Activated naive CD4-positive, alpha-beta T cell treated with anti-CD3 and anti-CD28 coated beads, Interleukin-2, amount 10 ng/mL, durations not matched to agents 7 days and 5 days (primary cell): Measurements from ENCODE around the gene NCAPH2.

Experiments used
- CTCF ChIA-PET: fragments of 350-600 bp; sonication (Branson Sonifier 250); formaldehyde crosslinking; loops from one replicate; lab custom pipeline; 2021; ENCODE audit warnings: antibody characterized with exemption; lab: Charles Lee
- DNase-seq: peaks from one replicate; pipeline ENCODE4 v3.0.0-alpha.2; 2020
- H3K27ac Mint-ChIP-seq: one replicate; pipeline ENCODE4 v1.8.0; 2021; ENCODE audit warnings: mild to moderate bottlenecking, moderate library complexity, mixed read lengths
- H3K27me3 Mint-ChIP-seq: one replicate; pipeline ENCODE4 v1.8.0; 2021; ENCODE audit warnings: mild to moderate bottlenecking, mixed read lengths
- H3K36me3 Mint-ChIP-seq: one replicate; pipeline ENCODE4 v1.8.0; 2021; ENCODE audit warnings: mixed read lengths
- H3K4me1 Mint-ChIP-seq: one replicate; pipeline ENCODE4 v1.8.0; 2021; ENCODE audit warnings: mixed read lengths
- H3K4me3 Mint-ChIP-seq: one replicate; pipeline ENCODE4 v1.8.0; 2021; ENCODE audit warnings: mild to moderate bottlenecking, moderate library complexity, mixed read lengths
- H3K9me3 Mint-ChIP-seq: one replicate; pipeline ENCODE4 v1.8.0; 2021; ENCODE audit warnings: mixed read lengths

The NCAPH2 gene

DNA sequence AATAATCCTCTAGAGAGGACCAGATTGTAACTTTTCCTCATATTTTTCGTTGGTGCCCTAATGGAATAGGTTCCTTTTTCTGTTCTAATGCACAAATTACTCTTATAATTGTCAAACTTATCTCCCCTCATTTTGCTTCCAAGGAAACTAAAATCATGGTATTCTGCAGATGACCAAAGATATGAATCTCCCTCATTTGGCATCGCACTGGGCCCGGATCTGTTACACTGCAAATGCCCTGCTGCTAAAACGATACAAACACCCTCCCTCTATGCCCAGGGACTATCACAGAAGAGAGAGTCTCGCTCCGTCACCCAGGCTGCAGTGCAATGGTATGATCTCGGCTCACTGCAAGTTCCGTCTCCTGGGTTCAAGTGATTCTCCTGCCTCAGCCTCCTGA is 45.3 kb downstream of the NCAPH2 start:
- Mint-ChIP-seq H3K36me3 (peaks cover 1% of the 10 kb centered on the region), H3K27me3 (peaks cover 20% of the 10 kb centered on the region), H3K9me3 (no peaks in the 10 kb centered on the region), H3K27ac (no peak overlapping the region), H3K4me3 (no peak overlapping the region), H3K4me1 (peaks cover 18% of the 10 kb centered on the region)
- no peak for DNase-seq
- CTCF ChIA-PET: interaction anchor here (1.4 kb wide), 1 partner anchor 68 kb away, joined by 5 read pairs; no protein-coding TSS in a partner anchor

DNA sequence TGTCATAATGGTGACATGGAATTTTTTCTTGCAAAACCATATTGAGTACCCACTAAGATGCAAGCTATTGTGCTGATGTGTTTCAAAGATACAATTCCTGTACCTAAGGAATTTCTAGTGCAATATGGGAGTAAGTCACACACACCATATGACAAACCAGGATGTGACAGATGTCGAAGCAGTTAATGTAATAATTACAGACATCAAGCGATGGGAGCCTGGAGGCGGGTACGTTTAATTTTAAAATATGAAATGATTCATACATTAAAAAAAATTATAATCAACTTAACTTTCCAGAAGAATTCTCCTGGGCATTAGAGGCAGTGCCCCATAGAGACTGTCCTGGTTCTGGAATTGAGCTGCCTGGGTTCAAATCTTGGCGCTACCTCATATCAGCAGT is 48.7 kb downstream of the NCAPH2 start:
- H3K4me1 Mint-ChIP-seq: peaks cover 8% of the 10 kb centered on the region
- H3K9me3 Mint-ChIP-seq: no peaks in the 10 kb centered on the region
- H3K27me3 Mint-ChIP-seq: peaks cover 48% of the 10 kb centered on the region
- H3K36me3 Mint-ChIP-seq: no peaks in the 10 kb centered on the region
- no peak overlapping the region for H3K4me3 Mint-ChIP-seq
- no peak for DNase-seq
- CTCF ChIA-PET: no interaction called here
- H3K27ac Mint-ChIP-seq: no peak overlapping the region

DNA sequence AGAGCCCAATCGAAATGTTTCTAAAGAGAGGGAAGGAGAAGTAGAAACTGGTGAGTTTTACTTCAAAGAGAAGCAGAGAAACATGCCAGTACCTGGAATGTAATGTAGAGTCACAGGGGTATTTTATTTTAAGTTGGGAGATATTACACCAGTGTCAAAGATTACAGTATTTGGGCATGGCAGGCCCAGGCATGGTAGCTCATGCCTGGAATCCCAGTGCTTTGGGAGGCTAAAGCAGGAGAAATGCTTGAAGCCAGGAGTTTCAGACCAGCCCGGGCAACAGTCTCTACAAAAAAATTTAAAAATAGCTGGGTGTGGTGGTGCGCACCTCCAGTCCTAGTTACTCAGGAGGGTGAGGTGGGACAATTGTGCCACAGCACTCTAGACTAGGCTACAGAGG is 52.0 kb downstream of the NCAPH2 start:
- no peak for DNase-seq
- Mint-ChIP-seq H3K36me3 (no peaks in the 10 kb centered on the region), H3K27me3 (peaks cover 73% of the 10 kb centered on the region), H3K9me3 (no peaks in the 10 kb centered on the region), H3K27ac (no peak overlapping the region), H3K4me1 (peaks cover 22% of the 10 kb centered on the region), H3K4me3 (no peak overlapping the region)
- CTCF ChIA-PET: interaction anchor here (0.6 to 1.8 kb wide), 2 partner anchors 12 to 144 kb away, joined by 3 to 6 read pairs; no protein-coding TSS in a partner anchor

- Mint-ChIP-seq H3K27me3 (peaks cover 68% of the 10 kb centered on the region), H3K9me3 (no peaks in the 10 kb centered on the region), H3K27ac (peak overlapping the region; percentile 83), H3K4me1 (peaks cover 22% of the 10 kb centered on the region), H3K36me3 (no peaks in the 10 kb centered on the region), H3K4me3 (peak overlapping the region; percentile 51)
- DNase-seq: no peak
- CTCF ChIA-PET: no interaction called here
These were observed 53.7 kb downstream of the NCAPH2 start for GRCh38 chr22:50561401-50562358.

- H3K27me3 Mint-ChIP-seq: peaks cover 66% of the 10 kb centered on the region
- peaks cover 1% of the 10 kb centered on the region for H3K36me3 Mint-ChIP-seq
- CTCF ChIA-PET: interaction anchor here (0.7 to 4.3 kb wide), 13 partner anchors 10 to 55 kb away, joined by 3 to 28 read pairs (median 3); partner anchors contain the start of genes CPT1B, KLHDC7B, LMF2 and NCAPH2
- peaks cover 22% of the 10 kb centered on the region for H3K4me1 Mint-ChIP-seq
- H3K9me3 Mint-ChIP-seq: no peaks in the 10 kb centered on the region
- peak within 1 kb of the TSS; percentile 83 for H3K27ac Mint-ChIP-seq
- peak within 1 kb of the TSS; percentile 83 for H3K4me3 Mint-ChIP-seq
- peak; percentile 98 for DNase-seq
These were observed 54.7 kb downstream of the NCAPH2 start, which contains the start of gene SYCE3 for GRCh38 chr22:50562523-50563412. TSS of gene SYCE3 (minus strand) at chr22:50562919. CDS start at chr22:50556405, 6,514 bp downstream.

- Mint-ChIP-seq H3K4me1 (peaks cover 22% of the 10 kb centered on the region), H3K4me3 (peak overlapping the region; percentile 83), H3K36me3 (peaks cover 5% of the 10 kb centered on the region), H3K27me3 (peaks cover 57% of the 10 kb centered on the region), H3K27ac (peak overlapping the region; percentile 79), H3K9me3 (no peaks in the 10 kb centered on the region)
- CTCF ChIA-PET: interaction anchor here (0.7 to 4.3 kb wide), 12 partner anchors 9 to 56 kb away, joined by 3 to 28 read pairs (median 4); partner anchors contain the start of genes CPT1B, KLHDC7B, LMF2 and NCAPH2
- DNase-seq: peak; percentile 23
These were observed 55.6 kb downstream of the NCAPH2 start for GRCh38 chr22:50563413-50564160.

GRCh38 chr22:50564289-50564688 is 56.3 kb downstream of the NCAPH2 start:
- H3K27ac Mint-ChIP-seq: no peak overlapping the region
- DNase-seq: no peak
- peaks cover 22% of the 10 kb centered on the region for H3K4me1 Mint-ChIP-seq
- no peak overlapping the region for H3K4me3 Mint-ChIP-seq
- H3K36me3 Mint-ChIP-seq: peaks cover 7% of the 10 kb centered on the region
- CTCF ChIA-PET: interaction anchor here (0.8 to 4.3 kb wide), 4 partner anchors 17 to 56 kb away, joined by 3 to 28 read pairs (median 4); partner anchors contain the start of genes KLHDC7B and SCO2
- no peaks in the 10 kb centered on the region for H3K9me3 Mint-ChIP-seq
- H3K27me3 Mint-ChIP-seq: peaks cover 50% of the 10 kb centered on the region

DNA sequence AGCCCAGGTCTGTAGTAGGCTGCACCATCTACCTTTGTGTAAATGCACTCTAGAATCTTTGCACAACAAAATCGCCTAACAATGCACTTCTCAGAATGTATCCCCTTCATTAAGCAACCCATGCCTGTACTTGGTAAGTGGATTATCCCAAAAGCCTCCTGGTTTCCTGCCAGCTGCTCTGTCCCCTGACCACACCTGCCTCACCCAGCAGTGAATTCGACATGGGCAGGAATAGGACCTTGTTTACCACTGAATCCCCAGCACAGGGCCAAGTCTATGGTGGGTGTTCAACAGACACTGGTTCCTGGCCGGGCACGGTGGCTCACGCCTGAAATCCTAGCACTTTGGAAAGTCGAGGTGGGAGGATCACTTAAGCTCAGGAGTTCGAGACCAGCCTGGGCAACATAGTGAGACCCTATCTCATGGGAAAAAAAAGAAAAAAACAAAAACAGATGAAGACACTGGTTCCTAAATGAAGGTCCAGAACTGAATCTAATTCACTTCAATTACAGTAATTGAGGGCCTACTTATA is 59.8 kb downstream of the NCAPH2 start:
- CTCF ChIA-PET: no interaction called here
- H3K36me3 Mint-ChIP-seq: peaks cover 22% of the 10 kb centered on the region
- H3K27ac Mint-ChIP-seq: no peak overlapping the region
- H3K4me3 Mint-ChIP-seq: no peak overlapping the region
- DNase-seq: no peak
- H3K9me3 Mint-ChIP-seq: no peaks in the 10 kb centered on the region
- H3K27me3 Mint-ChIP-seq: peaks cover 28% of the 10 kb centered on the region
- peaks cover 11% of the 10 kb centered on the region for H3K4me1 Mint-ChIP-seq

- H3K27ac Mint-ChIP-seq: no peak overlapping the region
- no peaks in the 10 kb centered on the region for H3K9me3 Mint-ChIP-seq
- H3K36me3 Mint-ChIP-seq: peaks cover 22% of the 10 kb centered on the region
- no peak for DNase-seq
- H3K4me1 Mint-ChIP-seq: peaks cover 3% of the 10 kb centered on the region
- H3K4me3 Mint-ChIP-seq: no peak overlapping the region
- peaks cover 20% of the 10 kb centered on the region for H3K27me3 Mint-ChIP-seq
- CTCF ChIA-PET: no interaction called here
These were observed 60.6 kb downstream of the NCAPH2 start for GRCh38 chr22:50568626-50569025.

- CTCF ChIA-PET: interaction anchor here (0.6 kb wide), 1 partner anchor 125 kb away, joined by 4 read pairs; no protein-coding TSS in a partner anchor
- Mint-ChIP-seq H3K4me3 (no peak overlapping the region), H3K27ac (no peak overlapping the region), H3K9me3 (no peaks in the 10 kb centered on the region), H3K36me3 (peaks cover 22% of the 10 kb centered on the region), H3K4me1 (no peaks in the 10 kb centered on the region), H3K27me3 (peaks cover 16% of the 10 kb centered on the region)
- DNase-seq: no peak
These were observed 61.0 kb downstream of the NCAPH2 start for GRCh38 chr22:50569041-50569459.

DNA sequence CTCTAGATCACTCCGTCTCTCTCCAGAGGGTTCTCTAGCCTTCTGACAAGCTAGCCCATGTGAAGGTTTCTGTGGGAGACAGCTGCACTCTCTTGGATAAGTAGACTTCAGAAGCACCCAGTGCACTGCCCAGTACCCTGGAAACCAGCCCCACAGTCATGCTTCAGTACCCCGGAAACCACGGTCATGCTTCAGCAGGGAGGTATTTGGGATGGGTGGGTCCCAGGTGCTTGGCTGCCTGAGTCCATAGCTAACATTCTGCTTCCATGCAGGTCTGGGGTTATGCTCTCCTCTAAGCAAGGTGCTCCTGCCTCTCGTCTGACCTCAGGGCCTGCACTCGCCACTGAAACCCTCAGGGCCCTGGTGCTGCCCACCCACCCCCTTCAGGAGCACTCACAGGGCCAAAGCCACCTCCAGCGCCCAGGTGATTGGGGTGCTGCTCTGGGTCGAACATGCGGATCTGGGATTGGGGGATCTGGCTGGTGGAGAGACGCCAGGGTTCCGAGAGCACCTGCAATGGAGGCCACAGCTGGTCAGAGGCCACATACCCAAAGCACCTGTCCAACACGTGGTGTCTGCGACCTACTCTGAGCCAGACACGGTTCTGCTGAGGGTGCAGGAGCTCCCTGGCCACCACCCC is 62.0 kb downstream of the NCAPH2 start:
- Mint-ChIP-seq H3K4me1 (no peaks in the 10 kb centered on the region), H3K36me3 (peaks cover 25% of the 10 kb centered on the region), H3K9me3 (no peaks in the 10 kb centered on the region), H3K27ac (no peak overlapping the region), H3K4me3 (no peak overlapping the region), H3K27me3 (peaks cover 8% of the 10 kb centered on the region)
- CTCF ChIA-PET: interaction anchor here (0.6 kb wide), 1 partner anchor 126 kb away, joined by 4 read pairs; no protein-coding TSS in a partner anchor
- DNase-seq: no peak

GRCh38 chr22:50570861-50571260 is 62.8 kb downstream of the NCAPH2 start:
- Mint-ChIP-seq H3K27ac (no peak overlapping the region), H3K9me3 (no peaks in the 10 kb centered on the region), H3K36me3 (peaks cover 25% of the 10 kb centered on the region), H3K27me3 (peaks cover 2% of the 10 kb centered on the region), H3K4me1 (no peaks in the 10 kb centered on the region), H3K4me3 (no peak overlapping the region)
- CTCF ChIA-PET: no interaction called here
- DNase-seq: no peak
